ENCODE measurements around the gene SLC22A24.
"Not testable (repeated sequence)": the region's sequence is repeated elsewhere in the genome, so short reads cannot be mapped to it uniquely, and the experiment has no call there.

Gene SLC22A24

GRCh38 chr11:63144121-63144520, at the start of gene SLC22A24:
Gene SLC22A24 (minus strand): TSS chr11:63144221. CDS start chr11:63143779, 442 bp downstream.
- no peak for DNase-seq (ENCODE audit: low read depth)

- DNase-seq (ENCODE audit: low read depth) = no peak
Observed at GRCh38 chr11:63180536-63180935, 36.5 kb upstream of the SLC22A24 start.

- DNase-seq (ENCODE audit: low read depth) = no peak
Observed at GRCh38 chr11:63179432-63180041, 35.5 kb upstream of the SLC22A24 start.

GRCh38 chr11:63177872-63178271, 33.9 kb upstream of the SLC22A24 start:
- no peak for DNase-seq (ENCODE audit: low read depth)

GRCh38 chr11:63165706-63166310, 21.8 kb upstream of the SLC22A24 start:
- DNase-seq (ENCODE audit: low read depth) = no peak

- no peak for DNase-seq (ENCODE audit: low read depth)
Observed at GRCh38 chr11:63155794-63156193, 11.8 kb upstream of the SLC22A24 start.

- no peak for DNase-seq (ENCODE audit: low read depth)
Observed at GRCh38 chr11:63146581-63146980, 2.6 kb upstream of the SLC22A24 start.

GRCh38 chr11:63142459-63142858, 1.6 kb downstream of the SLC22A24 start:
- no peak for DNase-seq (ENCODE audit: low read depth)

GRCh38 chr11:63132985-63133775, 10.8 kb downstream of the SLC22A24 start:
- no peak for DNase-seq (ENCODE audit: low read depth)

GRCh38 chr11:63099555-63099954, 44.5 kb downstream of the SLC22A24 start:
- no peak for DNase-seq (ENCODE audit: low read depth)

GRCh38 chr11:63080682-63081081, 63.3 kb downstream of the SLC22A24 start:
- no peak for DNase-seq (ENCODE audit: low read depth)

GRCh38 chr11:63046203-63046602, 97.8 kb downstream of the SLC22A24 start:
- DNase-seq (ENCODE audit: low read depth) = not testable (repeated sequence)

- no peak for DNase-seq (ENCODE audit: low read depth)
Observed at GRCh38 chr11:63042596-63042995, 101.4 kb downstream of the SLC22A24 start.

- DNase-seq (ENCODE audit: low read depth) = no peak
Observed at GRCh38 chr11:63032457-63032856, 111.6 kb downstream of the SLC22A24 start.

Measured in stimulated activated CD8-positive, alpha-beta memory T cell treated with anti-CD3 and anti-CD28 coated beads, Interleukin-12 subunit alpha, Interleukin-12 subunit beta, amount 100 ng/mL, for 4 hours (primary cell).